ENCODE data around the gene KLF16.
A peak's percentile ranks its signal among the peaks of the same experiment; 100 is the strongest.

Gene KLF16

DNA sequence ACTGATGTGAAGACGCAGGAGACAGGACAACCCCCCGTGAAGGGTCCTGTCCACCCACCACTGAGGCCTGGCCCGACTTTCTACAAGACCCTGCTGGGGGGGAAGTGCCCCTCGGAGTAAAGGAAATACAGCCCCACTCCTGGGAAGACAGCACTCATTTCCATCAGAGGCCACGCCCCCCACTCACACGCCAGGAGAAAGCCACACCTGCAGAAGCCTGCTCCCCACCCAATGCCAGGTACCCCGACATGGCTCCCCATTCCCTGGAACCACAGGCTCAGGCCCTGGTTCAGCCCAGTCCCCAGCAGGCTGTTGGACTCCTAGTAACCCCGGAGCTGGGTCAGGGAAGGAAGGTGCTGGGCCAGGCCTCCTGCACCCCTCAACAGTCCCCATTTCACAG is 40.4 kb downstream of the KLF16 start:
- ATAC-seq (no peak), DNase-seq (no peak)

DNA sequence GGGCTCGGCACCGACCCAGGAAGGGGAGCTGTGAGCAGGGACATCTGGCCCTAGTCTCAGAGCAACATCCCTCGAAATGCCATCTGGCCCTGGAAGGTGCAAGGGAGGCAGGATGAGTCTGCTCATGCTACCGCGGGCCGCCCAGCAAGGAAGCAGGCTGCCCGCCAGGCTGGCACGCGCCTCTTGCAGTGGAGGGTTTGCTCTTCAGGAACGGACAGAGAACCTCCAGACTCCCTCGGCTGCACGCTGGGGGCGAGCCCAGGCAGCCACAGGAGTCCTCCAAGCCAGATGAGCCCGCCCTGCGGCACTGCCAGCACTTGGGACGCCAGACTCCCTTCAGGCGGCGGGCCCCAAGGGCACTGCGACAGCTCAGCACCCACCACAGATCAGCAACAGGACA is 41.2 kb downstream of the KLF16 start:
- DNase-seq (no peak), ATAC-seq (no peak)

DNA sequence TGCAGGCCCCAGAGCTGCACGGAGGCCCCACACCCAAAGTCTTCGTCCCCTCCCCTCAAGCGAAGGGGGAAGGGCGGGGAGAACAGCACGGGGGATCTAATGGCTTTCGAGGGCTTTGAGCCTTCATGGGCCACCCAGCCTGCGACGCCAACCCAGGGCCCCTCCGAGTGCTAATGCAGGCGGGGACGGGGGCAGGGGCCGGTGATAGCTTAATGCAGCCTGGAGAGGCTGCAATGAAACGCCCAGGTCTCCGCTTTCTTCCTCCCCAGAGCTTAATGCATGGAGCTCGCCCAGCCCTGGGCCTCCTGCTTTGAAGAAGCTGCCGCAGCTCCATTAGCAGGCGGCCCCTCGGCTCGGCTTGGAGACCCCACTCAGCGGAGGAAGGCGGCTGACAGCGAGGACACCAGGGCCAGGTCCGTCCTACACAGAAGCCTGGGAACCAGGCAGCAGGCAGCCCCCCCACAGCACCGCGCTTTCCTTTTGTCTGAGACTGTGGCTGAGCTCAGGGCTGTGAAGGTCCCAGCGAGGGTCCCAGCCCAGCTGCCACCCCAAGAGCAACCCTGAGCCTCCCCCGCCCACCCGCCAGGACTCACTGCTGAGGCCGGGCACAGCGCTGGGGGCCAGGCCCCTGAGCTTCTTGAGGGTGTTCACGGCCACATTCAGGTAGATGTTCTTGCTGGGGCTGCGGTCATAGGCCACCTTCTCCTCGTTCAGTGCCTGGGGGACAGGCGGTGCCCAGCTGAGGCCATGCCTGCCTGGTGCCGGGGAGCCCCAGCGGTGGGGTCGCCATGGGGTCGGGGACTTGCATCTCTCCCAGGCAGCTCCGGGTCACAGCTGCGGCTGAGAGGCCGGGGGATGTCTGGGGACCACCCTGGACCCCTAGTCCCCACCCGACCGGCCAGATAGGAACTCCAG is 43.8 kb downstream of the KLF16 start:
- ATAC-seq (no peak), DNase-seq (no peak)

DNA sequence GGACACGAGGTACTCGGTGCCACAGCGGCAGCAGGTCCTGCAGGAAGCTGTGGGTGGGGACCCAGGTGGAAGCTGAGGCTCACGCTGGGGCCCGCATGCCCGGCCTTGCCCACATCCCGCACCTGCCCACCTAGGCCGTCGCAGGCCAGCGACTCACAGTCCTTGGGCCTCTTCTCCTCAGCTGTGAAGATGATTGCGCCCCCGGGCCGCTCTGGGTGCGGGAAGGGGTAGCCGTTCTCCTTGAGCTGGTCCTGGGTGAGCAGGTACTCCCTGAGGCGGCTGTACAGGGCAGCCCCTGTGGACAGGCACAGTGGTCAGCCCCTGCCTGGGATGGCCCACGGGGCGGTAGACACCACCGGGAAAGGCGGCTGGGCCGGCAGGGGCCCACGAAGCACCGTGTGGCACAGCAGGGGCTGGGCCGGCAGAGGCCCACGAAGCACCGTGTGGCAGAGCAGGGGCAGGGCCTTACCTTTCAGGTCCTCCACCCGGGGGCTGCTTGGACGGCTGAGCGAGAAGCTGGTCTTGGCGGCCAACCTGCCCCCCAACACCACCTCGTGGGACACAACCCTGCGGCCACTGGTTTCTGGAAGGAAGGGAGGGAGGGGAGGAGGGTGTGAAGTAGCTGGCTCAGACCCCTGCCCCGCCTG is 44.7 kb downstream of the KLF16 start:
- no peak for ATAC-seq
- DNase-seq = no peak

DNA sequence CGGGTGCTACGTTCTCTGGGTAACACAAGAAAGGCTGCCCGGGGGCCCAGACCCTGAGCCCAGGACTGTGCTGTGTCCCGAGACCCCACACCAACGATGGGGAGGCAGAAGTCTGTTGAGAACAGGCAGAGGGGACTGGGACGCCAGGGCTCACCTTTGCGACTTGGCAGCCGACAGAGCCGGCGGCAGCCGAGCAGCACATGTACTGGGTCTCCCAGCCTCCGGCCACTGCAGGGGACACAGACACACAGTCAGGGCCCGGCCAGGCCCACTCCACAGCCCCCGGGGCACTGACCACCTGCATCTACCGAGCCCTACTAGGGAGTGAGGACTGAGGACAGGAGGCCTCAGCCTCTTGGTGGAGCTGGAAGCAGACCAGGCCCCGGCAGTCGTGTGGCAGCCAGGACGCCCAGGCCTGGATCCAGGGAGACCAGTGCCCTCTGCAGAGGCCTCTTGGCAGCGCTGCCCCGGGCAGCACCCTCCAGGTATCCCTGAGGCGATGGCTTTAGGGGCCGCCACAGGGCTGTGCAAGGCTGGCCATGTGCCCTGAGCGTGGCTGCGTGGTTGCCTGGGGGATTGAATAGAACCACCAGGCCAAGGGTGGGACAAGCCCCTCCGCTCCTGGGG is 45.7 kb downstream of the KLF16 start:
- DNase-seq (no peak), ATAC-seq (no peak)

DNA sequence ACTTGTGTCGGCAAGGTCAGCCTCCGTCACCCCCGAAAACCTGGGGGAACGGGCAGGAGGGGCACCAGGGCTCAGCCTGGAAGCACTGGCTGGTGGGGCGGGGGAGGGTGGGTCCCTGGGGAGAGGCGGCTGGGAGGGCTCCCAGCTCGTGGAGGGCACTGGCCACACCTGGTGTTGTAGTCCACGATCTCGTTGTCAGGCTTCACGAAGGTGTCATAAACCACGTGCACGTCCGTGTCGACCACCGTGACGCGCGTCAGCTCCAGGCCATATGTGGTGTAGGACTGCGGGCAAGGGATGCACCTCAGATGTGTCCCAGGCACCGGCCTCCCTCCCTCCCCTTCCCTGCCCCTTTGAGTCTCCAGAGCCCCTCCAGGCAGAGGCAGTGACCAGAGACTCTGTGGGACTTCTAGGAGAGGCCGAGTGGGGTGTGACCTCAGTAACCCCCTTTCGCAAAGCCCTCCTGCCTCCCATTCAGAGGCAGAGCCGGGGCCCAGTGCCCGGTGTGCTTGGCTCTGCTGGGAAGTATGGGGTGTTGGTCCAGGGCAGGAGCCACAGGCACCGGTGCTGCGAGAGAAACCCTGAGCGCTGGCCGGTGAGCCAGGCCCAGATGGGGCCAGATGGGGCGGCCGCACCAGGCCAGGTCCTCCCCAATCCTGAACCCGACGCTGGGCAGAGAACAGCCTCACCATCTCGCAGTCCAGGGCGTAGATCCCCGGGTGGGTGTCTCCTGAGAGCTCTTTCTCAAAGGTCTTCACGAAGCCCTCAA is 46.7 kb downstream of the KLF16 start:
- ATAC-seq = no peak
- DNase-seq = no peak

DNA sequence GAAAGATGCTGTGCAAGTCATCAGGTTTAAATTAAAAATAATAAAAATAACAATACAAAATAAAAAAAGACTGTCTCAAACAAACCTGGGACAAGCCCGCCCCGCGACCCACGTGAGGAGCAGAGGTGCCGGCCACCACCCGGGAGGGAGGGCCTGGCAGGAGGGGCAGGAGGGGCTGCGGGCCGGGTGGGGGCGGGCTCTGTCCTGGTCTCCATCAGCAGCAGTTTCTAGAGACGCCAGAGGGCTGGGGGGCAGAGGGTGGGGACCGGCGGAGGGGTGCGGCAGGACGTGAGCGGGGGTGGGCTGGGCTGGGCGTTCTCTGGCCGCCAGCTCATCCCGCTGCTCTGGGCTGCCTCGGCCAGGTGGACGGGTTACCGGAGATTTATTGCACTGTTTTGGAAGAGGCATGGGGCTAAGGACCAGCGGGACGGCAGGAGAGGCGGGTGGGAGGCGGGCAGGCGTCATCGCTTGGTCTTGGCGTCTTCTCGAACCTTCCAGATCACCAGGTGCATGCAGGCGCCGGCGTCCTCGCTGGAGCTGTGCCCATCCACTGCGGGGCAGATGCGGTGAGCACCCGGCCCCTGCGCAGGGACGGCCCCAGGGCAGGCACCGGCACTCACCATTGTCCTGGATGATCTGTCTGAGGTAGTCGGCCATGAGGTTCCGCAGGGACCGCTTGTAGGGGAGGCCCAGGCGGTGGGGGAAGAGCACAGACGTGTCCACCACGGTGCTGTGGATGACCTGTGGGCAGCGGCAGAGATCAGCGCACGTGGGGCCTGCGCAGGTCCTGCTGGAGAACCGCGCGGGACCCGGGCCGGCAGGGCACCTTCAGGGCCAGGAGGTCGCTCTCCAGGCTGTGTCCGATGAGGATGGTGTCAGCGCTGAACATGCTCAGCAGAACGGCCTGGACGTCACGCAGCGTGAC is 47.5 kb downstream of the KLF16 start:
- DNase-seq (no peak), ATAC-seq (no peak)

DNA sequence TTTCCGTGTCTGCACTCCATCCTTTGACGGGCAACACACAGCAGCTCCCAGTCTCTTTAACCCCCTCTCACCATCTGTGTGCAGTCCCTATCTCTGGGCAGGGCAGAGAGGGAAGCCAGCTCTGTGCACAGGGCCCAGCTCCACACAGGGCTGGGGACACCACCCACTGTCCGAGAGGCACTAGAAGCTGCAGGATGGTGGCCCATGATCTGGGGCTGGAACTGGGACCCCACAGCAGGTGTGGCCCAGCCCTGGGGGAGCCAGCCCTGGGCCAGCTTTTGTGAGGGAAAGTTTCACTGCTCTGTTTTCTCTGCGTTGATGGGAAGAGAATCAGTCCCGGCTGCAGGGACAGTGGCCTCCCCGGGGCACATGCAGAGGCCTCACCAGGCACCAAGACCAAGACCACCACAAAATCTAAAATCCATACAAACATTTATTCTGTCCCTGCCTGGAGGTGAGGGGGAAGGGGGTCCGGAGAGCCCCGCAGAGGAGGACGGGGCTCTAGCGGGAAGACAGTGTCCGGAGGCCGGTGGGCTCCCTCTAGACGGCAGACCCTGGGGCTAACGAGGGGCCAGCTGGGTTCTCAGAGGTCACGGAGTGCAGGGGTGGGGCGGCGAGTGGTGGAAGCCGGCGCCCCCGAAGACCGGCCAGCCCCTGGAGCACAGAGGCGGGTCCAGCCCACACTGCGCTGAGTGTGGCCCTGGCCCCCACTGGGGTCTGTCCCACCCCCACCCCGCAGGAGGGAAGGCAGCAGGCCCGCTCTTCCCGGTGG is 48.4 kb downstream of the KLF16 start:
- ATAC-seq (no peak), DNase-seq (no peak)

DNA sequence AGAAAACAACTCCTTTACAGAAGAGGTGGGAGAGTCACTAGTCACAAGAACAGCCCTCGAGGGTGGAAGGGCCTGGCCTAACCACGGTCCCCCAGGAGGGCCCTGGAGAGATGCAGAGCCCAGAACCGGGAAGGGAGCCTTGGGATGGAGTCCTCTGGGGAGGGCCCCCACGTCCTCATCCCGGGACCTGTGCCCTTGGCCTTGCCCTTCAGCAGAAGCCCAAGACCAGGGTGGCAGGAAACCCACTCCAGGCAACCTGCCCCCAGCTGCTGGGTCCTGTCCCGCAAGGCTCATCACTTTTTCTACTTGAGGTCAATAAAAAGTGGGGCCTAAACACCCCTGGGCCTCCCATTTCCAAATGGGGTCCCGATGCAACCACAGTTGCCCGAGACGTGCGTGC is 49.0 kb downstream of the KLF16 start:
- DNase-seq = no peak

DNA sequence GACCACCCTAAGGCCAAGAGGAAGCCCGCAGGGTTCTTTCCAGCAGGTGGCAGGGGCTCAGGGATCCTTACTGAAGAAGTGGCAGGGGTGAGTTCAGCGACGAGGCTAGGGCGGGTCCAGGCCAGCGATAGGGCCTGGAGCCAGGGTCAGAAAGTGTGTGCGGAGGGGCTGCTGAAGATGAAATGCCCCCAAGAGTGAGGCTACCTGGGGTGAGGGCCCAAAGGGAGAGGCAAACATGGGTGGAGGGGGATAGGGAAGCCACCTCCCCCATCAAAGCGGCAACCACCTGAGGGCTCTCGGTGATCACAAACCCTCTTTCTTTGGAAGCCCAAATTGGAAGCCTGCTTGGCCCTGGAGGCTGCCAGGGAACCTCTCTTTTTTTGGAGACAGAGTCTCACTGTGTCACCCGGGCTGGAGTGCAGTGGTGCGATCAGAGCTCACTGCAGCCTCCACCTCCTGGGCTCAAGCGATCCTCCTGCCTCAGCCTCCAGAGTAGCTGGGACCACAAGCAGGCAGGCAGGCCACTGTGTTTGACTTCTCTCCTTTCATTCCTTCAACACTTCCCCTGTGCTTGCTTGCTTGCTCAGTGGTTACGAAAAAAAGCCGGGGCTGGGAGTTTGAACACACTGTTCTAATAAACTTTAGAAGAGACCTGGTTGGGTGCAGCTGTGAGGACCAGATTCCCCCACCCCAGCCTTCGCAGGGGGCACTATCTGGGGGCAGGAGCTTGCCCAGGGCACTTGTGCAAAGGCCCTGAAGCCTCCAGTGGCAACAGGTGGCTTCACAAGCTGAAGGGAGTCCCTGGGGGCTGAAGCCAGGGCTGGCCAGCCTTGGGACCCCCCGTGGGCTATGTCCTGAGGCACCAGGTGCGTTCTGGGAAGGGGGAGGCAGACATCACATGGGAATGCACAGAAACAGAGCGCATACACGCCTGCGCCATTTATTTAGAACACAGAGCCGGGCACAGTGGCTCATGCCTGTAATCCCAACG is 49.9 kb downstream of the KLF16 start:
- DNase-seq (no peak), ATAC-seq (no peak)

More for the DNA sequence above, 49.0 kb downstream of the KLF16 start:
- ATAC-seq = no peak

DNA sequence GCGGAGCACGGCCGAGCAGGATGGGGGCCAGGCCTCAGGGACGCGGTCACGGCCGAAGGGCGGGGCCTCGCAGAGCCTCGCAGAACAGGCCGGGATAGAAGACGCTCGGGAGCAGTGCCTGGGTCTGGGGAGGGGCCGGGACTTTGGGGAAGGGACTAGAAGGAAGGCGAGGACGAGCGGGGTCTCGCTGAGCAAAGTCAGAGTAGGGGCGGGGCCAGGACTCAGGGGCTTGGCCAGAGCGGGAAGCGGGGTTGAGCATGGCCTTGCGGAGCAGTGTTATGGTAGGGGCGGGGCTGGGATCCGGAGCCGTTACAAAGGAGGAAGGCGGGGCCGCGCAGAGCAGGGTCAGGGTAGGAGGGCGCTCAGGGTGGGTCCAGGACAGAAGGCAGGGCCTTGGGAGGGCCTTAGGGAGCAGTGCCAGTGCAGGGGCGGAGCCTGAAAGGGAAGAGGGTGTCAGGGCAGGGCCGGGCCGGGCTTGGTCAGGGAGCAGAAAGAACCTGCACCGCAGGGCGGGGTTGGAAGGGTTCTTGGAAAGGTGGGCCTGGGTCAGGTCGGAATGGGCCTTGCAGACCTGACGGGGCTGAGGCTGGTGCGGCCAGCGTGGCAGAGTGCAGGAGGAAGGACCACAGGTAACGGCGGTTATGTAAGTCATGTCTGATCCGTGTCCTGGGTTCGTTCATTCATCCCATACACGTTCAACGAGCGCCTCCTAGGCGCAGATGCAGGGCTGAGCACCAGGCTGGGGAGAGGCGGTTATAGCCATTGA is 50.8 kb downstream of the KLF16 start:
- peak; percentile 90 for ATAC-seq
- DNase-seq = peak; percentile 87

DNA sequence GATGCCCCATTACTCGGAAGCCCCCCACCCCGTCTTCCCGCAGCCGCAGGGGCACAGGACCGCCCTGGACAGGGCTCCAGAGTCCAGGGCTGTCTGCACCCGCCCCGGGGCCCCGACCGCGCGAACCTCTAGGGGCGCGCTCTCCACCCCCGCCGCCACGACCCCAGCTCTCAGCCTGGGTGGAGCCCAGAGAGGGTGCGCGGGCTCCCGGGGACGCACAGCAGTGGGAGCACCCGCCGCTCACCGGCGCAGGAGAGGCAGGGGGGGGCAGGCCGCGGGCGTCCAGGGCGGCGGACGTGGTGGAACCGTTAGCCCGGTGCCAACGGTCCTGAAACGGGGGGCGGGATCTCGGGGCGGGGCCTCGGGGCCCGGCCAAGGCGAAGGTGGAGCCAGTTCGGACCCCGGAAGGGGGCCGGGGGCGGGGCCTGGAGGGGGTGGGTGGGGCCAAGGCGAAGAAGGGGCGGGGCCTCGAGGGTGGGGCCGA is 51.4 kb downstream of the KLF16 start, which contains the start of gene ATP8B3:
Gene ATP8B3, minus strand, starts transcription at position 335 of the 484 bp plus-strand sequence. CDS start 540 bp downstream, outside the sequence.
- ATAC-seq = peak; percentile 16

DNA sequence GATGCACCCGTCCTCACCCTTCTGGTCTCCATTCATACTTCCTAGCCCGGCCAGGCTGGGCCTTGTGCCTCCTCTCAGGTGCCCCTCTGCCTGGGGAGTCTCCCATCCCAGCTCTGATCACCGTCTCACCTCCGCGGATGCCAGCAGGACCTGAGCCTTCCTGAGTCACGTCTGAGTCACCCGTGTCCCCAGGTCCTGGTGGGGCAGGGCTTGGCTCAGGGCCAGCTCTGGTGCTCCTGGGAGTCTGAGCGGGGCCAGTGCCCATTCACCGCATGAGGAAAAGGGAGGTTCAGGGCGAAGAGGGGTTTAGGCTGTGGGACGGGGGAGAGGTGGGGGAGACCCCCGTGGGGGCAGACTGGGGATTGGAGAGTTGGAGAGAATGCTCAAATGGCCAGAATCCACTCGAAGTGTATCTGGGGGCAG is 51.9 kb downstream of the KLF16 start:
- peak; percentile 70 for DNase-seq
- no peak for ATAC-seq

More for the DNA sequence above, 51.4 kb downstream of the KLF16 start, which contains the start of gene ATP8B3:
- peak; percentile 82 for DNase-seq

DNA sequence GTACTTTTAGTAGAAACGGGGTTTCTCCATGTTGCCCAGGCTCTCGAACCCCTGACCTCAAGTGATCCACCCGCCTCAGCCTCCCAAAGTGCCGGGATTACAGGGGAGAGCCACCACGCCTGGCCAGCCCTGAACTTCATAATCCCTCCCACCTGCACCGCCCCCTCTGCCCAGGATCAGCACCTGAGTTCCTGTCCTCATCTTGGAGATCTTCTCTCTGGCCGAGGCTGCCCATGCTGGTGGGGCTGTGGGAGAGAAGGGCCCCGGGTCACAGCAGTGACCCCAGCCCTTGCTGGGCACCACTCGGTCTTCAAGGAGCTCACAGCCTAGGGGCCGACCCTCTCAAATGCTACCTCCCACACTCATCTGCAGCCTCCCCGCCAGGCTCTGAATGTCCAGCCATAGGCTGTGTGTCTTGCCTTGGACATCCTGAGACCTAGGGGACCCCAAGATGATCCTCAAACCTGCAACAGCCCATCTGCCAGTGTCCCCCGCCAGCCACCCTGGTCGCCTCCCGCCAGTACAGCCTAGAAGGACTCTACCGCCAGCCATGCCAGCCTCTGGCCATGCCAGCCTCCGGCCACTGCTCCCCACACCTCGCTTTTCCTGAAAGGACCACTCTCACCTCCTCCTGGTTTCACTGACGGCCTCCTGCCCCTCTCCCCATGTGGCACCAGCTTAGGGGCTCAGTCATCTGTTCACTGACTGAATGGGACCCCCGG is 52.8 kb downstream of the KLF16 start:
- ATAC-seq (no peak), DNase-seq (no peak)

DNA sequence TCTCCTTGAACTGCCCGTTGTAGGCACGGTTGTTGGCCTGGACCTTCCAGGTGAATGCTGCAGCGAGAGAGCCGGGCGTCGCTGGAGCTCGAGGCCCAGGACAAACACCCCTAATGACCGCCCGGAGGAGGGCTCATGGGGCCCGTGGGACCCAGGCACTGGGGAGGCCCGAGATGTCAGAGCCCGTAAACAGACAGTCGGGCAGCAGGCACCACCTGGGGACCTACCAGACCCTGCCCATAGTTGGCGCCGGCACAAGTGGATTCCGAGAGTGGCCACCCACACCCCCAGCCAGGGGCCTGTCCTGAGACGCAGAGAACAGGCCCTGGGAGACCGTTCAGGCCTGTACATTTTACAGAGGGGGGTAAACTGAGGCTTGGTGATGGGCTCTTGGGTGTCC is 53.7 kb downstream of the KLF16 start:
- DNase-seq (no peak), ATAC-seq (no peak)

DNA sequence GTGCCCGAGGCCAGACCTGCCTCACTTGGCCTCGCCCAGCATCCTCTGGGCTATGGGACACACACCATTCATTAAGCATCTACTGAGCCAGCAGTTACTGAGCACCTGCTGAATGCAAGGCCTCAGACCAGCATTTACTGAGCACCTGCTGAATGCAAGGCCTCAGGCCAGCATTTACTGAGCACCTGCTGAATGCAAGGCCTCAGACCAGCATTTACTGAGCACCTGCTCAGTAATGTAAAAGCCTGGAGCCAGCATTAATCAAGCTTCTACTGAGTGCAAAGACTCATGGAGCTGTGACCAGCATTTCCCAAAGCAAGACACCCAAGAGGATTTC is 55.0 kb downstream of the KLF16 start:
- DNase-seq (no peak), ATAC-seq (no peak)

DNA sequence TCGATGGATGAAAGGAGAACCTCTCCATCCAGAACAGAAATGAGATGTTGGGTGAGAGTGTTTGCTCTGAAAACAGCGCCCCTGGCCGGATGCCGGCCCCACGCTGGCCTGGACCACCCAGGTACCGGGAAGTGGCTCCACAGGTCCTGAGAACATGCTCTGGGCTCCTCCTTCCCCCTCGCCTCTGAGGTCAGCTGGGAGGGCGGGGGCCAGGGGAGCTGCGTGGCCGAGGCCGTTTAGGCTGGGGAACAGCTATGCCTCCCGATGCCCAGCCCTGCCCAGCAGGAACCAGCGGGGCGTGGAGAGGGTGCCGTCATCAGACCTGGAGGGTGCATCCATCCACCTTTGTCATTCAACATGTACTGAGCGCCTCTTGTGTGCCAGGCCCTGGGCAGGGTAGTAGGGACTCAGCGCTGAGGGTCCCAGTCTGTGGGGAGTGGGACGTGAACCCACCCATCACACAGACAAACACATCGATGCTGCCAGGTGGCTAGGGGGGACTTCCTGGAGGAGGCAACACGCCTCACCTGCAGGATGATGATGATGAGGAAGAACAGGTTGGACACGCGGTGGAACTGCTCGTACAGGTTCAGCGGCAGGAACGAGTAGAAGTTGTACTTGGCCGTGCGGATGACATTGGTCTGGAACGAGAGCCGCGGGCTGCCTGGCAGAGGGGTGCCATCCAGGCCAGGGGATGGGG is 55.5 kb downstream of the KLF16 start:
- no peak for DNase-seq
- ATAC-seq = no peak
